ENCODE data around the gene IFT74. TPM values are rescaled to one million over a fixed set of nuclear protein-coding genes. Genes with fewer than 3 reads are reported as not detected.

Gene IFT74
- total RNA-seq, 4 donors from 2014 or later = 4.9 to 15.2 (median 13.0) TPM

DNA sequence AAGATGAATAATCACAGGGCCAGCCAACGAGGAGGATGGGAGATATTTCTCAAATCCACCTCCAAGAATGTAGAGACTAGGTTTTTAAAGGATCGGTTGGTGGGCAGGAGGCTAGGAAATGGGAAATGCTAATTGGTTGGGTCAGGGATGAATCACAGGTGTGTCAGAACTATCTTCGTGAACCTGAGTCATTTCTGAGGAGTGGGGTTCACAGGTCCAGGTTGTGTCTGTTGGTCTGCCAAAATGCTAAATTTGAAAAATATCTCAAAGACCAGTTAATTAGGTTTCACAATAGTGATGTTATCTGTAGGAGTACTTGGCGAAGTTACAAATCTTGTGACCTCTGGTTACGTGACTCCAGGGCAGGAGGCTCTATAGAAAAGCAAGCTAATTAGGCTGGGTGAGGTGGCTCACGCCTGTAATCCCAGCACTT is 6.6 kb upstream of the IFT74 start:
- H3K36me3 ChIP-seq = no peaks in the 10 kb centered on the region
- intact Hi-C loops (cut with DNase I; ENCODE audit: low total_unique reads) = loop anchor here (5.0 to 10.0 kb wide), 3 partner anchors 425 to 625 kb away; partner anchors contain the start of gene C9orf72
- peaks cover 19 to 24% of the 10 kb centered on the region in 2 donors for H3K4me1 ChIP-seq
- in situ Hi-C loops (cut with MboI; ENCODE audit: low sequenced_read_pairs in 4 of 4) = loop anchor here in 3 of 4 donors (10.0 to 25.0 kb wide), 3 partner anchors 65 to 625 kb away; partner anchors contain the start of gene C9orf72 (in 3 of the 3)
- ATAC-seq (no peak), DNase-seq (no peak)
- H3K9me3 ChIP-seq = no peaks in the 10 kb centered on the region
- H3K4me3 ChIP-seq = no peak overlapping the region
- H3K27ac ChIP-seq = no peak overlapping the region
- TF ChIP-seq POLR2A (IDR thresholded peaks at IDR 0.05) (no peak), CTCF (IDR thresholded peaks at IDR 0.05 in 4 of 5, conservative IDR thresholded peaks at IDR 0.05 in 1 of 5) (no peak)
- H3K27me3 ChIP-seq = no peaks in the 10 kb centered on the region

DNA sequence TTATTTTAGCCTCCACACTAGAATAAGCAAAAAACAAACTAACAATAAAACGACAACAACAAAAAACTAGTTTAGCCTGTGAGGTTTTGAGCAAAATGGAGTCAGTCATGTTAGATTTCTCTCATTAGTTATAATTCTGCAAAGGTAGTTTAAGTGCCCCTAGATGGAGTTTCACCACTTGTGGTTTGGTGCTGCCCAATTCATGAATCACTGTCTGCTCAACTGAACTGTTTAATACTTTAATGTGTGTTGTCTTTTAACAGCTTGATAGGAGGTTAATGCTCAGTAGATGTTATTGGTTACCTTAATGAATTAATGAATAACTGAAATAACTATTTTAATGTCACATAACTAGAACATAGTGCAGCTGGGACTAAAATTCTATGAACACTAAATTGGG is 5.7 kb upstream of the IFT74 start:
- intact Hi-C loops (cut with DNase I; ENCODE audit: low total_unique reads) (loop anchor here (10.0 kb wide), 1 partner anchor 424 kb away; no protein-coding TSS in a partner anchor), in situ Hi-C loops (cut with MboI; ENCODE audit: low sequenced_read_pairs in 4 of 4) (loop anchor here in 1 of 4 donors (10.0 kb wide), 1 partner anchor 624 kb away; the partner anchor contains the start of gene C9orf72)
- ATAC-seq (no peak), DNase-seq (no peak)
- TF ChIP-seq POLR2A (IDR thresholded peaks at IDR 0.05) (no peak), CTCF (IDR thresholded peaks at IDR 0.05 in 4 of 5, conservative IDR thresholded peaks at IDR 0.05 in 1 of 5) (no peak)
- Histone ChIP-seq H3K9me3 (no peaks in the 10 kb centered on the region), H3K4me1 (peaks cover 18% of the 10 kb centered on the region in 2 donors), H3K4me3 (no peak overlapping the region), H3K36me3 (no peaks in the 10 kb centered on the region), H3K27me3 (no peaks in the 10 kb centered on the region), H3K27ac (no peak overlapping the region)

DNA sequence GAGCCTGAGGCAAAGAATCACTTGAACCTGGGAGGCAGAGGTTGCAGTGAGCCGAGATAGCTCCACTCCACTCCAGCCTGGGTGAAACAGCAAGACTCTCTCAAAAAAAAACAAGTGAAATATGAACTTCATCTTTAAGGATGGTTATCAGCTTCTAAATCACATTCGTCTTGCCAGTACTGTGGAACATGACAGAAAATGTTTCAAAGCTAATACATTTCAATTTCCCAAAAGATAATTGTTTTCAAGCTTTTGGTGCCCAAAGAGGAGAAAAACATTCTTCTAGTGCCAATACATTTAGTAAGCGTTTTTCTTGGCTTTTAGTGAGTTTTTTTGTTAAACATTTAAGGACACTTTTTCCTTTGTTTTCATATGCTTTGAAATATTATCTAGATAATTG is 4.4 kb upstream of the IFT74 start:
- in situ Hi-C loops (cut with MboI; ENCODE audit: low sequenced_read_pairs in 4 of 4) (loop anchor here in 1 of 4 donors (10.0 kb wide), 1 partner anchor 623 kb away; the partner anchor contains the start of gene C9orf72), intact Hi-C loops (cut with DNase I; ENCODE audit: low total_unique reads) (loop anchor here (10.0 kb wide), 1 partner anchor 423 kb away; no protein-coding TSS in a partner anchor)
- DNase-seq = no peak

DNA sequence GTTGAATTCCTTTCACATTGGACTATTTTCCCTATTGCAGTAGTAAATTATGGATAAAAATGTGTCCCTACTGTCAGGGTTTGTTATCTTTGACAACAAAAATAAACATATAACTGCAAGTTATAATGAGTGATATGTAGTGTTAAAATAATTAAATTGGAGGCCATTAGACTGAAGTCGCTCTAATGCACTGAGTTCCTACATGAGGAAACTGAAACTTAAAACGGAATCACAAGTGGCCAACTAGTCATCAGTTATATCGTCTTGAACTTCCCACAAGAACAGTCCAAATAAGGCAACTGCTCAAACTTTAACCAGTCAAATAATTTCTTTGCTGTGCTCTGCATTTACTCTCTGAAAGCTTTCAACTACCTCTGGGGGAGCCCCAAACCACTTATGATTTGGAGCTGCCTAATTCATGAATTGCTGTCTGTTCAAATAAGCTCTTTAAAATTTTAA is 2.1 kb upstream of the IFT74 start:
- Histone ChIP-seq H3K27me3 (no peaks in the 10 kb centered on the region), H3K4me3 (no peak overlapping the region), H3K36me3 (no peaks in the 10 kb centered on the region), H3K27ac (no peak overlapping the region), H3K4me1 (peaks cover 14 to 18% of the 10 kb centered on the region in 2 donors), H3K9me3 (no peaks in the 10 kb centered on the region)
- intact Hi-C loops (cut with DNase I; ENCODE audit: low total_unique reads) (loop anchor here (10.0 kb wide), 1 partner anchor 421 kb away; no protein-coding TSS in a partner anchor), in situ Hi-C loops (cut with MboI; ENCODE audit: low sequenced_read_pairs in 4 of 4) (loop anchor here in 1 of 4 donors (10.0 kb wide), 1 partner anchor 621 kb away; the partner anchor contains the start of gene C9orf72)
- ATAC-seq (no peak), DNase-seq (no peak)
- TF ChIP-seq CTCF (IDR thresholded peaks at IDR 0.05 in 4 of 5, conservative IDR thresholded peaks at IDR 0.05 in 1 of 5) (no peak), POLR2A (IDR thresholded peaks at IDR 0.05) (no peak)

More for the DNA sequence above, 4.4 kb upstream of the IFT74 start:
- H3K36me3 ChIP-seq = no peaks in the 10 kb centered on the region
- ATAC-seq = no peak
- H3K4me3 ChIP-seq = no peak overlapping the region
- TF ChIP-seq POLR2A (IDR thresholded peaks at IDR 0.05) = no peak
- no peak for TF ChIP-seq CTCF (IDR thresholded peaks at IDR 0.05 in 4 of 5, conservative IDR thresholded peaks at IDR 0.05 in 1 of 5)
- no peak overlapping the region for H3K27ac ChIP-seq
- no peaks in the 10 kb centered on the region for H3K9me3 ChIP-seq
- peaks cover 12 to 17% of the 10 kb centered on the region in 2 donors for H3K4me1 ChIP-seq
- H3K27me3 ChIP-seq = no peaks in the 10 kb centered on the region
